ENCODE results near the gene SNCAIP. TPM values are rescaled to one million over a fixed set of nuclear protein-coding genes. Genes with fewer than 3 reads are reported as not detected.

Gene SNCAIP
- total RNA-seq, 4 donors from 2014 or later, result 4.9 to 7.7 (median 6.8) TPM

- TF ChIP-seq, protein P1, sequence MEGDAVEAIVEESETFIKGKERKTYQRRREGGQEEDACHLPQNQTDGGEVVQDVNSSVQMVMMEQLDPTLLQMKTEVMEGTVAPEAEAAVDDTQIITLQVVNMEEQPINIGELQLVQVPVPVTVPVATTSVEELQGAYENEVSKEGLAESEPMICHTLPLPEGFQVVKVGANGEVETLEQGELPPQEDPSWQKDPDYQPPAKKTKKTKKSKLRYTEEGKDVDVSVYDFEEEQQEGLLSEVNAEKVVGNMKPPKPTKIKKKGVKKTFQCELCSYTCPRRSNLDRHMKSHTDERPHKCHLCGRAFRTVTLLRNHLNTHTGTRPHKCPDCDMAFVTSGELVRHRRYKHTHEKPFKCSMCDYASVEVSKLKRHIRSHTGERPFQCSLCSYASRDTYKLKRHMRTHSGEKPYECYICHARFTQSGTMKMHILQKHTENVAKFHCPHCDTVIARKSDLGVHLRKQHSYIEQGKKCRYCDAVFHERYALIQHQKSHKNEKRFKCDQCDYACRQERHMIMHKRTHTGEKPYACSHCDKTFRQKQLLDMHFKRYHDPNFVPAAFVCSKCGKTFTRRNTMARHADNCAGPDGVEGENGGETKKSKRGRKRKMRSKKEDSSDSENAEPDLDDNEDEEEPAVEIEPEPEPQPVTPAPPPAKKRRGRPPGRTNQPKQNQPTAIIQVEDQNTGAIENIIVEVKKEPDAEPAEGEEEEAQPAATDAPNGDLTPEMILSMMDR (IDR thresholded peaks at IDR 0.05; ENCODE audit: low read depth), result no peak
Observed at GRCh38 chr5:122429545-122430318, 117.7 kb downstream of the SNCAIP start.

DNA sequence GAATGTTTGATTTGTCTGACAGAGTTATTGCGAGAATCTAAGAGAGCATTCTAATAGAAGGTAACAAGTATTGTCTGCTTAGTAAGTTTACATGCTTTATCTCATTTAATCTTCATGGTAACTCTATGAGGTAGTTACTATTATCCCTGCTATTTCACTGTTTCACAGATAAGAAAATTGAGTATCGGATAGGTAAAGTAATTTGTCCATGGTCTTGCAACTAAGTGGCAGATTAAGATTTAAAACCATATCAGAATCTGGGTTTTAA, 118.2 kb downstream of the SNCAIP start:
- TF ChIP-seq, protein P1 (IDR thresholded peaks at IDR 0.05; ENCODE audit: low read depth), result no peak

- TF ChIP-seq, protein P1 (IDR thresholded peaks at IDR 0.05; ENCODE audit: low read depth), result no peak
Observed at GRCh38 chr5:122431298-122431697, 119.3 kb downstream of the SNCAIP start.

DNA sequence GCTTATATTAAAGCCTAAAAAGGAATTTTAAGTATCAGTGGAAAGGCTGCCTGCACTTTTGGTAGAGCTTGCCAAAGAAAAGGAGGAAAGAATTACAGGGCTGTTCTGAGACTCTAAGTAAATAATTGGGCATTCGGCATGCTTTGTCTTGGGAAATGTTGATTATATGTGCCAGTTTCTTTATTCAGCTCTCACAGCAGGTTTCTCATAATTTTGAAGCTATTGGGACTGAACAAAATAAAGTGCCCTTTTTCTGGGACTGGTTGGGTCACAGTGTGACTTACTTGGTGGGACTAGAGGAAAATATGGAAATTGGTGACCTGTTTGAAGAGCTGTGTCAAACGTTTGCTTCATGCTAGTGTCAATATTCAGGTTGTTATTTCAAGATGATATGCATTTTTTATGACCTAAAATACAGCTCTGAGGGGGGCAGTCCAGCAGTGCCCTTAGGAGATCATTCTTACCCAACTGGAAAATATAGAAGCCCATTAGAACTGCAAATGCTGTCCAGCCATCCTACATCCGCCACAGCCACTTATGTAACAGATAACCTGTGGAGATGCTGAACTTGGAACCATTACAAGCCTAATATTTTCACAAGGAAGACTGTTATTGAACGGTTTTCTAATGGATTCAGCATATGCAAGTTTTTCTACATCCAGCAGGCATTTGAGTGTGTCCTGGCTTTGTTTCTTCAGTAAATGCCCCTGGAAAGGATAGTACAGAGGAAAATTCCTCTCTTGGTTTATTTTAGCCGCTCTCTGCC, 122.4 kb downstream of the SNCAIP start:
- TF ChIP-seq, protein P1 (IDR thresholded peaks at IDR 0.05; ENCODE audit: low read depth), result no peak

DNA sequence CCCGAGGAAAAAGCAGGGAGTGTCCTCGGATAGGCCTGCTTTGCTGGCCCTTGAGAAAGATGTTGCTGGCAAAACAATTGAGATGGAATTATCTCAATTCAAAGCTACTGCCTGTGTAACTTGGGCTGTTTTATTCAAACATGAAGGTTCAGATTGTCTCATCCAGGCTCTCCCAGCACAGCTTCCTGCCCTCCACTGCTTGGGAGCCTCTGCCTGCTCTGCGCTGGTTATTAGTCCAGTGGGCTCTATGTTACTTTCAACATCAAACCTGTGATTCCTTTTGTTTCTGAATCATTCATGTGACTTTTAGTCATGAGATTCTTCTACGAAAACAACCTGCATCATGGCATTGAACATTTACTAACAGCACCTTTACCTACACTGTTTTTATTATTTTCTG, 123.2 kb downstream of the SNCAIP start:
- TF ChIP-seq, protein P1 (IDR thresholded peaks at IDR 0.05; ENCODE audit: low read depth), result no peak

GRCh38 chr5:122435761-122436160, 123.7 kb downstream of the SNCAIP start:
- TF ChIP-seq, protein P1 (IDR thresholded peaks at IDR 0.05; ENCODE audit: low read depth), result no peak

- TF ChIP-seq, protein P1 (IDR thresholded peaks at IDR 0.05; ENCODE audit: low read depth), result no peak
Observed at GRCh38 chr5:122436615-122437014, 124.6 kb downstream of the SNCAIP start.

All from subcutaneous adipose tissue (tissue), 4 donors.